Neutrophil (primary cell): Measurements from ENCODE around the gene PTGS2.
A peak's percentile ranks its signal among the peaks of the same experiment; 100 is the strongest.

Source experiments
- H3K27ac ChIP-seq: fragments of 200-600 bp; sonication (generic); 2 replicates; pipeline ENCODE4 v1.5.1; 2016; ENCODE audit warnings: mild to moderate bottlenecking, moderate library complexity
- H3K27me3 ChIP-seq: fragments of 200-600 bp; sonication (generic); 2 replicates; pipeline ENCODE4 v1.6.0; 2016; ENCODE audit warnings: mild to moderate bottlenecking
- H3K36me3 ChIP-seq: fragments of 200-600 bp; sonication (generic); 2 replicates; pipeline ENCODE4 v1.5.1; 2017
- H3K4me1 ChIP-seq, 2 experiments: fragments of 200-600 bp in 1 of 2; sonication (generic) in 1 of 2; 1 replicate in 1 of 2; 2 replicates in 1 of 2; pipeline versions ENCODE4 v1.5.1 to v1.6.1; 2013 to 2016; ENCODE audit warnings: low read depth in 1 of 2, low read length in 1 of 2, mild to moderate bottlenecking in 1 of 2, moderate library complexity in 1 of 2; ENCODE audit not compliant: control insufficient read depth in 1 of 2, insufficient read depth in 1 of 2
- H3K4me3 ChIP-seq, 2 experiments: fragments of 200-600 bp in 1 of 2; sonication (generic) in 1 of 2; 1 replicate in 1 of 2; 2 replicates in 1 of 2; pipeline ENCODE4 v1.5.1; 2013 to 2016; ENCODE audit warnings: low read depth in 1 of 2, low read length in 1 of 2, mild to moderate bottlenecking in 1 of 2, moderate library complexity in 1 of 2
- H3K9me3 ChIP-seq: fragments of 200-600 bp; sonication (generic); 2 replicates; pipeline ENCODE4 v1.5.1; 2016
- CTCF ChIP-seq: fragments of 200-600 bp; sonication (generic); IDR thresholded peaks from 2 replicates; pipeline ENCODE4 v1.5.1; 2016; ENCODE audit warnings: antibody characterized with exemption

PTGS2 gene

DNA sequence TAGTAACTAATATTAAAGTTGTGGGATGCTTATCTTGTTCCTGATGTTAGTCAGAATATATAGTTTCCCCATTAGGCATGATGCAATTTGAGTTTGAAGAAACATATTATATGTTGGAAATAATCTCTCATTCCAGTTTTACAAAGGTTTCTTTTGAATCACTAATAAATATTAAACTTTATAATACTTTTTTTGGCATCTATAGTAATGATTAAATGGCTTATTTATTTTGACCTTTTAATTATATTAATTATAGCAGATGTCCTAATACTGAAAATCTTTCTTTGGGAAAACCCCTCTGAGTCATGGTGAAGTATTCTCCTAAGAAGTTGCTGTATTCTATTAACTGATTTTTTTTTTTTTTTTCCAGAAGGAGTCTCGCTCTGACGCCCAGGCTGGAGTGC, 28.5 kb upstream of the PTGS2 start:
- no peak for TF ChIP-seq CTCF
- no peaks in the 10 kb centered on the region for H3K27me3 ChIP-seq
- no peaks in the 10 kb centered on the region for H3K36me3 ChIP-seq
- no peaks in the 10 kb centered on the region for H3K9me3 ChIP-seq
- no peaks in the 10 kb centered on the region for H3K4me1 ChIP-seq
- H3K4me3 ChIP-seq = no peak overlapping the region
- H3K27ac ChIP-seq = no peak overlapping the region

DNA sequence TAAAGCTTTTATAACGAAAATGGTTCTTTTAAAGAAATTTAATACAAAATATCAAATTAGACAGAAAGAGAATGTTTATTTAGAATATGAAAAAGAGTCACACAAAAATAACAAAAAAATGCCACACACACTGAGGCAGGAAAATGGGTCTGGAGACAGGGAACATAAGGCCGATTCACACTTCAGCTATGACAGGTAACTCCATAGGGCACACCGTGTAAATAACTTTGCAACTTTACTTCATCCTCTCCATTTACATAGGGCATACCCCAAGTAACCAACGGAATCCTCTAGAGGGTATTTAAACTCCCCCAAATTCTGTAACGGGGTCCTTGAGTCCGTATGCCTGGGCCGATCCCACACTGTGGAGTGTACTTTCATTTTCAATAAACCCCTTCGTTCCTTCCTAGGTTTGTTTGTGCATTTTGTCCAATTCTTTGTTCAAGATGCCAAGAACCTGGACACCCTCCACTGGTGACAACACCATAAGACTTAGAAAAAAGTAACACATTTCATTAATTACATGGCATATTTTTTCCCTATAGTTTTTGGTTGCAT, 23.1 kb upstream of the PTGS2 start:
- H3K27ac ChIP-seq = no peak overlapping the region
- no peak overlapping the region for H3K4me3 ChIP-seq
- no peak for TF ChIP-seq CTCF
- H3K27me3 ChIP-seq = no peaks in the 10 kb centered on the region
- H3K4me1 ChIP-seq = no peaks in the 10 kb centered on the region
- H3K9me3 ChIP-seq = no peaks in the 10 kb centered on the region
- H3K36me3 ChIP-seq = no peaks in the 10 kb centered on the region

GRCh38 chr1:186700722-186701121, 20.5 kb upstream of the PTGS2 start:
- H3K36me3 ChIP-seq = no peaks in the 10 kb centered on the region
- TF ChIP-seq CTCF = no peak
- H3K4me1 ChIP-seq = no peaks in the 10 kb centered on the region
- H3K27ac ChIP-seq = no peak overlapping the region
- H3K4me3 ChIP-seq = no peak overlapping the region
- no peaks in the 10 kb centered on the region for H3K27me3 ChIP-seq
- H3K9me3 ChIP-seq = no peaks in the 10 kb centered on the region

- no peak overlapping the region for H3K27ac ChIP-seq
- no peak for TF ChIP-seq CTCF
- no peaks in the 10 kb centered on the region for H3K9me3 ChIP-seq
- H3K36me3 ChIP-seq = no peaks in the 10 kb centered on the region
- H3K27me3 ChIP-seq = no peaks in the 10 kb centered on the region
- no peak overlapping the region for H3K4me3 ChIP-seq
- H3K4me1 ChIP-seq = no peaks in the 10 kb centered on the region
Measured at GRCh38 chr1:186699519-186699918, 19.3 kb upstream of the PTGS2 start.

DNA sequence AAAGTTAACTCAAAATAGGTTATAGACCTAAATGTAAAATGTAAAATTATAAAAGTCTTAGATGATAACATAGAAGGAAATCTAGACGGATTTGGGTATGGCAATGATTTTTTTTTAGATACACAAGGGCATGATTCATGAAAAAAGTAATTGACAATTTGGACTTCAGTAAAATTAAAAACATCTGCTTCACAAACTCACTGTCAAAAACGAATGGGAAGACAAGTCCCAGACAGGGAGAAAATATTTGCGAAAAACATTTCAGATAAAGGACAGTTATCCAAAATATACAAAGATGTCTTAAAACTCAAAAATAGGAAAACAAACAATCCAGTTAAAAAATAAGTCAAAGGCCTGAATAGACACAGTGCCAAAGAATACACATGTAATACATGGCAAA, 9.7 kb upstream of the PTGS2 start:
- Histone ChIP-seq H3K36me3 (no peaks in the 10 kb centered on the region), H3K9me3 (no peaks in the 10 kb centered on the region), H3K27ac (peak overlapping the region; percentile 83), H3K27me3 (no peaks in the 10 kb centered on the region), H3K4me3 (peak overlapping the region in 1 of 2 experiments; percentile 15), H3K4me1 (peaks cover 12 to 17% of the 10 kb centered on the region in 2 experiments)
- no peak for TF ChIP-seq CTCF

- no peaks in the 10 kb centered on the region for H3K27me3 ChIP-seq
- no peak for TF ChIP-seq CTCF
- H3K36me3 ChIP-seq = no peaks in the 10 kb centered on the region
- peaks cover 12 to 17% of the 10 kb centered on the region in 2 experiments for H3K4me1 ChIP-seq
- peak overlapping the region in 1 of 2 experiments; percentile 15 for H3K4me3 ChIP-seq
- H3K9me3 ChIP-seq = no peaks in the 10 kb centered on the region
- peak overlapping the region; percentile 83 for H3K27ac ChIP-seq
Measured at GRCh38 chr1:186689376-186689775, 9.2 kb upstream of the PTGS2 start.
